Uterus (tissue), 4 donors: ENCODE results near the gene GOLT1A. TPM values are rescaled to one million over a fixed set of nuclear protein-coding genes. Genes with fewer than 3 reads are reported as not detected.

ENCODE experiments used
- DNase-seq, 2 donors: peaks; one replicate each; pipeline ENCODE4 v3.0.0-alpha.2; 2019 to 2020
- H3K27ac ChIP-seq, 2 donors: fragments of 200-600 bp; sonication (generic); 1 replicate in 1 of 2; 2 replicates in 1 of 2; pipeline ENCODE4 v1.5.1; 2016 to 2018
- H3K27me3 ChIP-seq, 2 donors: fragments of 200-600 bp; sonication (generic); one replicate each; pipeline ENCODE4 v1.5.1; 2018 to 2019; ENCODE audit warnings: control low read depth in 1 of 2
- H3K36me3 ChIP-seq, 2 donors: fragments of 200-600 bp; sonication (generic); one replicate each; pipeline ENCODE4 v1.5.1; 2019; ENCODE audit warnings: control low read depth in 1 of 2
- H3K4me1 ChIP-seq, 2 donors: fragments of 200-600 bp; sonication (generic); one replicate each; pipeline ENCODE4 v1.5.1; 2018 to 2019; ENCODE audit warnings: control low read depth in 1 of 2
- H3K4me3 ChIP-seq, 2 donors: fragments of 200-600 bp; sonication (generic); 1 replicate in 1 of 2; 2 replicates in 1 of 2; pipeline ENCODE4 v1.5.1; 2018 to 2019; ENCODE audit warnings: mild to moderate bottlenecking in 1 of 2
- H3K9me3 ChIP-seq, 2 donors: fragments of 200-600 bp; sonication (generic); one replicate each; pipeline ENCODE4 v1.5.1; 2019; ENCODE audit warnings: control low read depth in 1 of 2
- CTCF ChIP-seq, 4 experiments: fragments of 200-600 bp in 2 of 4; fragments of 450-650 bp in 2 of 4; sonication (generic) in 2 of 4; IDR thresholded peaks; one replicate each; pipeline ENCODE4 v1.5.1; 2016 to 2019; ENCODE audit warnings: antibody characterized with exemption in 4 of 4, mild to moderate bottlenecking in 2 of 4, moderate library complexity in 1 of 4
- POLR2A ChIP-seq, 2 donors: fragments of 450-650 bp; IDR thresholded peaks; one replicate each; pipeline ENCODE4 v1.6.1; 2016; ENCODE audit warnings: antibody characterized with exemption in 2 of 2, mild to moderate bottlenecking in 1 of 2, moderate library complexity in 1 of 2
- intact Hi-C: fragments of 100-400 bp; cut with DNase I; formaldehyde crosslinking; loops from one replicate; pipeline ENCODE4 v1.15.1; 2023; ENCODE audit warnings: low total_unique reads
- total RNA-seq, 4 donors: library from RNA; depleted of rRNA in 3 of 4; stranded (reverse); fragments of >200 nt in 3 of 4; gene quantifications; one replicate each; pipeline versions ENCODE4 v1.1.0 to v1.2.4, GENCODE V29; 2014 to 2023
- donor health status: DM: yes; HTN: yes; CAD: no.

Gene GOLT1A
- total RNA-seq, 4 donors from 2014 or later = 0.52 TPM; not detected in 3

GRCh38 chr1:204171751-204172178, 42.0 kb downstream of the GOLT1A start:
- TF ChIP-seq POLR2A (IDR thresholded peaks at IDR 0.05) (no peak), CTCF (IDR thresholded peaks at IDR 0.05) (no peak)

GRCh38 chr1:204170494-204171155, 43.2 kb downstream of the GOLT1A start:
- no peak overlapping the region for H3K4me3 ChIP-seq
- no peaks in the 10 kb centered on the region for H3K36me3 ChIP-seq
- TF ChIP-seq CTCF (IDR thresholded peaks at IDR 0.05) (no peak), POLR2A (IDR thresholded peaks at IDR 0.05) (no peak)
- DNase-seq = no peak
- no peaks in the 10 kb centered on the region for H3K27me3 ChIP-seq
- no peak overlapping the region for H3K27ac ChIP-seq
- no peaks in the 10 kb centered on the region for H3K4me1 ChIP-seq
- intact Hi-C loops = no loop called here
- peaks cover 0 to 5% of the 10 kb centered on the region in 2 donors for H3K9me3 ChIP-seq

More at GRCh38 chr1:204171751-204172178, 42.0 kb downstream of the GOLT1A start:
- no peak overlapping the region for H3K4me3 ChIP-seq
- no peak for DNase-seq
- peaks cover 0 to 5% of the 10 kb centered on the region in 2 donors for H3K9me3 ChIP-seq
- intact Hi-C loops = no loop called here
- H3K27ac ChIP-seq = no peak overlapping the region
- no peaks in the 10 kb centered on the region for H3K36me3 ChIP-seq
- no peaks in the 10 kb centered on the region for H3K27me3 ChIP-seq
- no peaks in the 10 kb centered on the region for H3K4me1 ChIP-seq

- no peak for DNase-seq
- no peak overlapping the region for H3K4me3 ChIP-seq
- peaks cover 0 to 5% of the 10 kb centered on the region in 2 donors for H3K9me3 ChIP-seq
- intact Hi-C loops = no loop called here
- no peaks in the 10 kb centered on the region for H3K27me3 ChIP-seq
- no peaks in the 10 kb centered on the region for H3K36me3 ChIP-seq
- H3K4me1 ChIP-seq = no peaks in the 10 kb centered on the region
- no peak overlapping the region for H3K27ac ChIP-seq
- no peak for TF ChIP-seq POLR2A (IDR thresholded peaks at IDR 0.05)
These were observed 43.9 kb downstream of the GOLT1A start for GRCh38 chr1:204169858-204170257.

- intact Hi-C loops = no loop called here
These were observed 46.1 kb downstream of the GOLT1A start for GRCh38 chr1:204167730-204168129.

GRCh38 chr1:204166219-204166618, 47.6 kb downstream of the GOLT1A start, which contains the start of gene REN:
Gene REN (minus strand): TSS chr1:204166337. CDS start chr1:204166293, 44 bp downstream.
- Histone ChIP-seq H3K27ac (no peak within 1 kb of the TSS), H3K36me3 (no peaks in the 10 kb centered on the region), H3K4me3 (no peak within 1 kb of the TSS), H3K4me1 (no peaks in the 10 kb centered on the region), H3K9me3 (peaks cover 0 to 5% of the 10 kb centered on the region in 2 donors), H3K27me3 (no peaks in the 10 kb centered on the region)
- intact Hi-C loops = no loop called here
- no peak for DNase-seq
- TF ChIP-seq POLR2A (IDR thresholded peaks at IDR 0.05) (no peak), CTCF (IDR thresholded peaks at IDR 0.05) (no peak)

More at GRCh38 chr1:204167730-204168129, 46.1 kb downstream of the GOLT1A start:
- Histone ChIP-seq H3K36me3 (no peaks in the 10 kb centered on the region), H3K9me3 (peaks cover 0 to 5% of the 10 kb centered on the region in 2 donors), H3K27ac (no peak overlapping the region), H3K27me3 (no peaks in the 10 kb centered on the region), H3K4me1 (no peaks in the 10 kb centered on the region), H3K4me3 (no peak overlapping the region)
- no peak for TF ChIP-seq CTCF (IDR thresholded peaks at IDR 0.05)
- TF ChIP-seq POLR2A (IDR thresholded peaks at IDR 0.05) = no peak
- no peak for DNase-seq
